H1 (cell line): ENCODE data around the gene LORICRIN. TPM values are rescaled to one million over a fixed set of nuclear protein-coding genes. Genes with fewer than 3 reads are reported as not detected.

Experiments
- ASH2L ChIP-seq: fragments of 200-600, 300-600 bp; sonication (generic); IDR thresholded peaks from one replicate; pipeline ENCODE4 v1.7.1; 2017; ENCODE audit warnings: low read length
- CBX5 ChIP-seq: fragments of 300-800, 300-1000 bp; sonication (generic); IDR thresholded peaks from 2 replicates; pipeline ENCODE4 v1.7.1; 2016; ENCODE audit warnings: antibody characterized with exemption, low read length, low read depth
- SIX5 ChIP-seq: IDR thresholded peaks from 2 replicates; pipeline ENCODE4 v1.6.1; 2011; ENCODE audit warnings: mild to moderate bottlenecking, low read depth, low read length
- SP1 ChIP-seq: IDR thresholded peaks from 2 replicates; pipeline ENCODE4 v1.6.1; 2011; ENCODE audit warnings: low read depth, low read length
- TEAD4 ChIP-seq: IDR thresholded peaks from 2 replicates; pipeline ENCODE4 v1.6.1; 2012; ENCODE audit warnings: low read depth, low read length, inconsistent platforms, mixed read lengths
- polyA plus RNA-seq, 7 experiments: library from polyadenylated mRNA; depleted of rRNA in 3 of 7; stranded (reverse) in 5 of 7; unstranded in 2 of 7; fragments of >200 nt in 5 of 7; fragments of 200-250 nt in 2 of 7; gene quantifications; 1 replicate in 5 of 7; 2 replicates in 1 of 7; 4 replicates in 1 of 7; pipeline versions ENCODE4 v1.2.1 to v1.2.3, GENCODE V29; 2011 to 2013; ENCODE audit warnings: missing spikeins in 2 of 7, mixed read lengths in 2 of 7
- total RNA-seq: library from RNA; stranded (reverse); fragmentation: NEBNext Ultra II Directional; extraction: Animal tissue kit (Norgen Biotek cat#: 25700); gene quantifications from 2 replicates; pipeline ENCODE4 v1.2.1, GENCODE V29; 2021
- TF ChIP-seq, protein P1 (sequence below): fragments of 300-600 bp; sonication (generic); IDR thresholded peaks from 2 replicates; pipeline ENCODE4 v1.7.1; 2012; ENCODE audit warnings: low read length, moderate library complexity, mild to moderate bottlenecking, inconsistent platforms; ENCODE audit not compliant: insufficient replicate concordance
- TF ChIP-seq, protein P2 (sequence below): IDR thresholded peaks from 2 replicates; pipeline ENCODE4 v1.6.1; 2011; ENCODE audit warnings: low read length, improper control_type of control experiment

Gene LORICRIN
- total and polyA plus RNA-seq, 2 of the 8 experiments (the other 6 are each of a cell fraction or from before 2014, with no cell fraction given), result not detected

DNA sequence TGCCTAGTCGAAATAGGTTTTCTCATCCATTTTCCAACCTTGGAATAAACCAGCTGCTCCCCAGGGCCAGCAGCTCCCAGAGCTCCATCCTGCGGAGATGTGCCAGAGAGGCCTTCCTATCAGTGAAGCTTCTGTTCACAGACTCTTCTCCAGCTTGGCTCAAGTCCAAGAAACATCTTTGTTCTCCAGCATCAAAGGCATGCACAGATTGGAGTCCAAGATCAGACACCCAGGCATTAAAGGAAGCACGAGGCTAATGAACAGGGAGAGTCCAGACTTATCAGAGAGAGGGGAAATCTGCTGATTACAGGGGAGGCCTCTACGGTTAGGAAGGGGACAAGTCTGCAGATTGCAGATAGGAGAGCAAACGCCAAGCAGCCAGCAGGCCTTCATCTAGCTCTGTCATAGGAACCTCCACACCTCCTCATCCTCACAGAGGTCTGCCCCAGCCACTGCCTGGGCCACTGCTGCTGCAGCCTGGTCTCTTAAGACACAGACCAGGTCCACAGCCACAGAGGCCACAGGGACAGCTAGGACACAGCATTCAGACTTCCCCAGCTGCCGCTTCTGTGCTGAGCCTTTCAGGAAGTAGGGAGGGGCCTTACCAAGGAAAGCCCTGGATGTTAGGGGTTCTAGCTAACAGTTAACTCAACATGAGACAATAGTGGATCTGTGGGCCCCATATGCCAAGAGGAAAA lies 38.7 kb upstream of the LORICRIN start (continued):
- TF ChIP-seq SIX5 (no peak), TEAD4 (no peak), SP1 (no peak), ASH2L (no peak), CBX5 (no peak)
- TF ChIP-seq, protein P1, sequence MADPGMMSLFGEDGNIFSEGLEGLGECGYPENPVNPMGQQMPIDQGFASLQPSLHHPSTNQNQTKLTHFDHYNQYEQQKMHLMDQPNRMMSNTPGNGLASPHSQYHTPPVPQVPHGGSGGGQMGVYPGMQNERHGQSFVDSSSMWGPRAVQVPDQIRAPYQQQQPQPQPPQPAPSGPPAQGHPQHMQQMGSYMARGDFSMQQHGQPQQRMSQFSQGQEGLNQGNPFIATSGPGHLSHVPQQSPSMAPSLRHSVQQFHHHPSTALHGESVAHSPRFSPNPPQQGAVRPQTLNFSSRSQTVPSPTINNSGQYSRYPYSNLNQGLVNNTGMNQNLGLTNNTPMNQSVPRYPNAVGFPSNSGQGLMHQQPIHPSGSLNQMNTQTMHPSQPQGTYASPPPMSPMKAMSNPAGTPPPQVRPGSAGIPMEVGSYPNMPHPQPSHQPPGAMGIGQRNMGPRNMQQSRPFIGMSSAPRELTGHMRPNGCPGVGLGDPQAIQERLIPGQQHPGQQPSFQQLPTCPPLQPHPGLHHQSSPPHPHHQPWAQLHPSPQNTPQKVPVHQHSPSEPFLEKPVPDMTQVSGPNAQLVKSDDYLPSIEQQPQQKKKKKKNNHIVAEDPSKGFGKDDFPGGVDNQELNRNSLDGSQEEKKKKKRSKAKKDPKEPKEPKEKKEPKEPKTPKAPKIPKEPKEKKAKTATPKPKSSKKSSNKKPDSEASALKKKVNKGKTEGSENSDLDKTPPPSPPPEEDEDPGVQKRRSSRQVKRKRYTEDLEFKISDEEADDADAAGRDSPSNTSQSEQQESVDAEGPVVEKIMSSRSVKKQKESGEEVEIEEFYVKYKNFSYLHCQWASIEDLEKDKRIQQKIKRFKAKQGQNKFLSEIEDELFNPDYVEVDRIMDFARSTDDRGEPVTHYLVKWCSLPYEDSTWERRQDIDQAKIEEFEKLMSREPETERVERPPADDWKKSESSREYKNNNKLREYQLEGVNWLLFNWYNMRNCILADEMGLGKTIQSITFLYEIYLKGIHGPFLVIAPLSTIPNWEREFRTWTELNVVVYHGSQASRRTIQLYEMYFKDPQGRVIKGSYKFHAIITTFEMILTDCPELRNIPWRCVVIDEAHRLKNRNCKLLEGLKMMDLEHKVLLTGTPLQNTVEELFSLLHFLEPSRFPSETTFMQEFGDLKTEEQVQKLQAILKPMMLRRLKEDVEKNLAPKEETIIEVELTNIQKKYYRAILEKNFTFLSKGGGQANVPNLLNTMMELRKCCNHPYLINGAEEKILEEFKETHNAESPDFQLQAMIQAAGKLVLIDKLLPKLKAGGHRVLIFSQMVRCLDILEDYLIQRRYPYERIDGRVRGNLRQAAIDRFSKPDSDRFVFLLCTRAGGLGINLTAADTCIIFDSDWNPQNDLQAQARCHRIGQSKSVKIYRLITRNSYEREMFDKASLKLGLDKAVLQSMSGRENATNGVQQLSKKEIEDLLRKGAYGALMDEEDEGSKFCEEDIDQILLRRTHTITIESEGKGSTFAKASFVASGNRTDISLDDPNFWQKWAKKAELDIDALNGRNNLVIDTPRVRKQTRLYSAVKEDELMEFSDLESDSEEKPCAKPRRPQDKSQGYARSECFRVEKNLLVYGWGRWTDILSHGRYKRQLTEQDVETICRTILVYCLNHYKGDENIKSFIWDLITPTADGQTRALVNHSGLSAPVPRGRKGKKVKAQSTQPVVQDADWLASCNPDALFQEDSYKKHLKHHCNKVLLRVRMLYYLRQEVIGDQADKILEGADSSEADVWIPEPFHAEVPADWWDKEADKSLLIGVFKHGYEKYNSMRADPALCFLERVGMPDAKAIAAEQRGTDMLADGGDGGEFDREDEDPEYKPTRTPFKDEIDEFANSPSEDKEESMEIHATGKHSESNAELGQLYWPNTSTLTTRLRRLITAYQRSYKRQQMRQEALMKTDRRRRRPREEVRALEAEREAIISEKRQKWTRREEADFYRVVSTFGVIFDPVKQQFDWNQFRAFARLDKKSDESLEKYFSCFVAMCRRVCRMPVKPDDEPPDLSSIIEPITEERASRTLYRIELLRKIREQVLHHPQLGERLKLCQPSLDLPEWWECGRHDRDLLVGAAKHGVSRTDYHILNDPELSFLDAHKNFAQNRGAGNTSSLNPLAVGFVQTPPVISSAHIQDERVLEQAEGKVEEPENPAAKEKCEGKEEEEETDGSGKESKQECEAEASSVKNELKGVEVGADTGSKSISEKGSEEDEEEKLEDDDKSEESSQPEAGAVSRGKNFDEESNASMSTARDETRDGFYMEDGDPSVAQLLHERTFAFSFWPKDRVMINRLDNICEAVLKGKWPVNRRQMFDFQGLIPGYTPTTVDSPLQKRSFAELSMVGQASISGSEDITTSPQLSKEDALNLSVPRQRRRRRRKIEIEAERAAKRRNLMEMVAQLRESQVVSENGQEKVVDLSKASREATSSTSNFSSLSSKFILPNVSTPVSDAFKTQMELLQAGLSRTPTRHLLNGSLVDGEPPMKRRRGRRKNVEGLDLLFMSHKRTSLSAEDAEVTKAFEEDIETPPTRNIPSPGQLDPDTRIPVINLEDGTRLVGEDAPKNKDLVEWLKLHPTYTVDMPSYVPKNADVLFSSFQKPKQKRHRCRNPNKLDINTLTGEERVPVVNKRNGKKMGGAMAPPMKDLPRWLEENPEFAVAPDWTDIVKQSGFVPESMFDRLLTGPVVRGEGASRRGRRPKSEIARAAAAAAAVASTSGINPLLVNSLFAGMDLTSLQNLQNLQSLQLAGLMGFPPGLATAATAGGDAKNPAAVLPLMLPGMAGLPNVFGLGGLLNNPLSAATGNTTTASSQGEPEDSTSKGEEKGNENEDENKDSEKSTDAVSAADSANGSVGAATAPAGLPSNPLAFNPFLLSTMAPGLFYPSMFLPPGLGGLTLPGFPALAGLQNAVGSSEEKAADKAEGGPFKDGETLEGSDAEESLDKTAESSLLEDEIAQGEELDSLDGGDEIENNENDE, result no peak
- TF ChIP-seq, protein P2, sequence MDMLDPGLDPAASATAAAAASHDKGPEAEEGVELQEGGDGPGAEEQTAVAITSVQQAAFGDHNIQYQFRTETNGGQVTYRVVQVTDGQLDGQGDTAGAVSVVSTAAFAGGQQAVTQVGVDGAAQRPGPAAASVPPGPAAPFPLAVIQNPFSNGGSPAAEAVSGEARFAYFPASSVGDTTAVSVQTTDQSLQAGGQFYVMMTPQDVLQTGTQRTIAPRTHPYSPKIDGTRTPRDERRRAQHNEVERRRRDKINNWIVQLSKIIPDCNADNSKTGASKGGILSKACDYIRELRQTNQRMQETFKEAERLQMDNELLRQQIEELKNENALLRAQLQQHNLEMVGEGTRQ, result no peak
